Activated naive CD4-positive, alpha-beta T cell treated with Interleukin-2 at 50 U/mL for 16 hours (primary cell): Measurements from ENCODE around the gene HLX.

Source experiments
- DNase-seq: peaks from one replicate; pipeline ENCODE4 v3.0.0-alpha.2; 2020

Gene HLX

GRCh38 chr1:220928725-220929300 lies 49.6 kb downstream of the HLX start:
- DNase-seq = no peak

- DNase-seq = no peak
Observed at GRCh38 chr1:220929304-220929703, 50.1 kb downstream of the HLX start.
